GM10266 (cell line): ENCODE measurements around the gene PIBF1.
"Not testable (repeated sequence)": the region's sequence is repeated elsewhere in the genome, so short reads cannot be mapped to it uniquely, and the experiment has no call there.

Experiments
- DNase-seq: peaks from one replicate; pipeline ENCODE4 v3.0.0; 2012; ENCODE audit errors: extremely low spot score
- TF ChIP-seq, protein P1 (sequence below): IDR thresholded peaks from 2 replicates; pipeline ENCODE4 v1.5.1; 2012; ENCODE audit warnings: mild to moderate bottlenecking, low read depth; ENCODE audit not compliant: control insufficient read depth, insufficient read depth; ENCODE audit errors: missing control alignments

Gene PIBF1

DNA sequence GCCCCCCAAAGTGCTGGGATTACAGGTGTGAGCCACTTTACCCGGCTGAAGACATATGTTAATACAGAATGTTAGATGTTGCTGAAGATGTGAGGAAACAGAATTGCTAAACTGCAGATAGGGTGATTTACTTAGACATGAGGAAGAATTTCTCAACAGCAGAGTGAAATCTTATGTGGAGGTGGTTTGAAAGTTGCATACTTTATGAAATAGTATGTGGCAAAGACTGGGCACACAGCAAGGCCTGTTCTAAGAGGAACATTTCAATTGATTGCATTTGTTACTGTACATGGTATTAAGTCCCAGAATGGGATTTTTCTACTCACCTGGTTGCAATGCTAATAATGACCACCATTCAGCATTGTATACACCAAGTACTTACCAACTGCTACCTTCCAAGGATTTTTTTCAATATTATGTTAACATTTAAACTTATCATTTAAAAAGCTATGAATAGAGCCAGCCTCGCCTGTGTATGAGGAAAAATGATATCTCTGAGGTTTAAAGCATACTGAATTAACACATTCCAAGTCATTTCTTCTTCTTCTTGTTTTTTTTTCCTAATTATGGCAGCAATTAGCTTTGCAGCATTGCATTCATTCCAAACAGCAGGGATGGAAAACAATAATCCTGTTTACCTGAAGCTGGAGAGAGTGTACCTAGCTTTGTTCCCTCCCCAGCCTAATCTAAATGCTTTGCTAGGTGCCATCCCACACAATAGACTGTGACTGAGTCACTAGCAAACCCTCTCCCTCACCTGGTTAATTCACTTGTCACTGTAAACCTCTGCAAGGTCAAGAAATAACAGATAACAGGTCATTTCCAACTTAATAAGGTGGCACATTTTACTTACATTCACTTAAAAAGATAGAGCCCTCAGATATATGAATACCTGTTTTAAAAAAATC is 257.5 kb downstream of the PIBF1 start:
- TF ChIP-seq, protein P1, sequence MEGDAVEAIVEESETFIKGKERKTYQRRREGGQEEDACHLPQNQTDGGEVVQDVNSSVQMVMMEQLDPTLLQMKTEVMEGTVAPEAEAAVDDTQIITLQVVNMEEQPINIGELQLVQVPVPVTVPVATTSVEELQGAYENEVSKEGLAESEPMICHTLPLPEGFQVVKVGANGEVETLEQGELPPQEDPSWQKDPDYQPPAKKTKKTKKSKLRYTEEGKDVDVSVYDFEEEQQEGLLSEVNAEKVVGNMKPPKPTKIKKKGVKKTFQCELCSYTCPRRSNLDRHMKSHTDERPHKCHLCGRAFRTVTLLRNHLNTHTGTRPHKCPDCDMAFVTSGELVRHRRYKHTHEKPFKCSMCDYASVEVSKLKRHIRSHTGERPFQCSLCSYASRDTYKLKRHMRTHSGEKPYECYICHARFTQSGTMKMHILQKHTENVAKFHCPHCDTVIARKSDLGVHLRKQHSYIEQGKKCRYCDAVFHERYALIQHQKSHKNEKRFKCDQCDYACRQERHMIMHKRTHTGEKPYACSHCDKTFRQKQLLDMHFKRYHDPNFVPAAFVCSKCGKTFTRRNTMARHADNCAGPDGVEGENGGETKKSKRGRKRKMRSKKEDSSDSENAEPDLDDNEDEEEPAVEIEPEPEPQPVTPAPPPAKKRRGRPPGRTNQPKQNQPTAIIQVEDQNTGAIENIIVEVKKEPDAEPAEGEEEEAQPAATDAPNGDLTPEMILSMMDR: no peak
- DNase-seq: no peak

DNA sequence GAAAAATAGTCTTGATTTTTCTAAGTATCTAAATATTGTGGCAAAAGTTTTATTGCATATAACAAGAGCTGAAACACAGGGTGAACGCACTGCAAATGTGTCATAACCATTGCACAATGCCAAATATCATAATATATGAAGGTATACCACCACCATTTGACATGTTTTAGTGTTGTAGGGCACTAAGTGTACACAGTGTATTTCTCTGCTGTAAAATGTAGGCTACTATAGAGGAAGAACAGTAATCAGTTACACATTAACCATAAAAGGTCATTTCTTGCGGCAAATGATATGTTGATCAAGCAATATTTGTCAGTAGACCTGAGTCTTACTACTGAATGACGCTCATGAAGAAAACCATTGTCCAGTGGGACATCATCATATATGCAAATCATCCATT is 258.6 kb downstream of the PIBF1 start:
- TF ChIP-seq, protein P1: no peak
- DNase-seq: no peak

DNA sequence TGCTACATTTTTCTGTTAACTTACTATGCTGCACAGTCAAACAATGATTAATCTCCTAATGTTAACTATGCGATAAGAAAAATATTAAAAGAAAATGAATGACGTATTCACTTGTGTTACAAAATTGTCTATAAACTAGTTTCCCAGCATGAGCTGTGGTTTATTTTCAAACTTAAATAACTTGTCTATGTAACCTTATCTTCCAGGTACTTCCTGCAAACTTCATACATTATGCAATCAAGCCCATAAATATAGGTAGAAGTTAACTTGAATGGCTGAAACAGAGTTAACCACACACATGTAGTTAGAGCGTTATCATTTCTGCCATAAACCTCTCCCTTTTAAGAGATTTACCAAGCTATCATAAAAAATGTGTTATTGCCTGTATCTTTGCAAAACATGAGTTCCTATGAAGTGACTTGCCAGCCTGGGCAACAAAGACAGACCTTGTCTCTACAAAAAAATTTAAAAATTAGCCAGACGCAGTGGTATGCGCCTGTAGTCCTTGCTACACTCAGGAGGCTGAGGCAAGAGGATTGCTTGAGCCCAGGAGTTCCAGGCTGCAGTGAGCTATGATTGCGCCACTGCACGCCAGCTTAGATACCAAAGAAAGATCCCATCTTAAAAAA is 259.1 kb downstream of the PIBF1 start:
- no peak for DNase-seq
- TF ChIP-seq, protein P1: no peak

DNA sequence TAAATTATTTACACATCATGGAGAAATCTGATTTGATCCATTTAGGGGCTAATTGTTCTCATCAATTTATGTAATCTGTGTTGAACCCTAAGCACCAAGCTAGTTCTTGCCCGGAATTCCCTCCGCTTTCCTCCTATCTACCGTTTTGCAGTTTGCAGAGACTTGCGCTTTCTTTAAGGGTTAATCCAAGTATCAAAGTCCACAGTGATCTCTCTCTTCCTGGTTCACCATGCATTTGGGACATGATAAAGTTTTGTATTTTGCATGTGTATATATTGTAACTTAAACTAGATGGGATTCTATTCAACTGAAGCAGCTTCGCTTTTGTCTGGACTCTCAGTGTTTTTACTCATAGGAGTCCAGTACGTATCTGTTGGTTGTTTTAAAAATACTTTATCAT is 263.1 kb downstream of the PIBF1 start:
- no peak for DNase-seq

DNA sequence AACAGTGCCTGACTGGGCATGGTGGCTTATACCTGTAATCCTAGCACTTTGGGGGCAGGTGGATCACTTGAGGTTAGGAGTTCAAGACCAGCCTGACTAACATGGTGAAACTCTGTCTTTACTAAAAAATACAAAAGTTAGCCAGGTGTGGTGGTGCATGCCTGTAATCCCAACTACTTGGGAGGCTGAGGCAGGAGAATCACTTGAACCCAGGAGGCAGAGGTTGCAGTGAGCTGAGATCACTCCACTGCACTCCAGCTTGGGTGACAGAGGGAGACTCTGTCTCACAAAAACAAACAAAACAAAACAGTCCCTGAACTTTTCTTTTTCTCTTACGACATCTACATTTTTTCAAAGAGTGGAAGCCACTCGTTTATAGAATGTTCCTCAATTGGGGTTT is 266.7 kb downstream of the PIBF1 start:
- DNase-seq: not testable (repeated sequence)

More for the DNA sequence above, 263.1 kb downstream of the PIBF1 start:
- TF ChIP-seq, protein P1: no peak

DNA sequence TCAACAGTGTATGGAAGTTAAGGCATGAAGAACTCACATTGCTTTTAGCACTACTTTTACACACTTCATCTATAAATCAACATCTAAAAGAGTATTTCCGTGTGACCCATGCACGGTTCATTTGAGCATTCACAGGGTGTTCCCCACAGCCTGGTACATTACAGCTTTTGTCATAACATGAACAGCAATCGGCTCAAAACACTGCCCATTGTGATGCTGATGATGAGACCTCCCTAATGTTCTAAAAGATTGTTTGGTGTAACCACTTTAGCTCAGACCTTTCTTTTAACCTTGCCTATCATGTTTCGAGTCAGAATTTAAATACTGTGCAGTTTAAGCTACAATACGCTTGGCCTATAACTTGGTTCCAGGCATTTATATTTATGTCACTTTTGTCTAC is 272.8 kb downstream of the PIBF1 start:
- TF ChIP-seq, protein P1: no peak
- no peak for DNase-seq

DNA sequence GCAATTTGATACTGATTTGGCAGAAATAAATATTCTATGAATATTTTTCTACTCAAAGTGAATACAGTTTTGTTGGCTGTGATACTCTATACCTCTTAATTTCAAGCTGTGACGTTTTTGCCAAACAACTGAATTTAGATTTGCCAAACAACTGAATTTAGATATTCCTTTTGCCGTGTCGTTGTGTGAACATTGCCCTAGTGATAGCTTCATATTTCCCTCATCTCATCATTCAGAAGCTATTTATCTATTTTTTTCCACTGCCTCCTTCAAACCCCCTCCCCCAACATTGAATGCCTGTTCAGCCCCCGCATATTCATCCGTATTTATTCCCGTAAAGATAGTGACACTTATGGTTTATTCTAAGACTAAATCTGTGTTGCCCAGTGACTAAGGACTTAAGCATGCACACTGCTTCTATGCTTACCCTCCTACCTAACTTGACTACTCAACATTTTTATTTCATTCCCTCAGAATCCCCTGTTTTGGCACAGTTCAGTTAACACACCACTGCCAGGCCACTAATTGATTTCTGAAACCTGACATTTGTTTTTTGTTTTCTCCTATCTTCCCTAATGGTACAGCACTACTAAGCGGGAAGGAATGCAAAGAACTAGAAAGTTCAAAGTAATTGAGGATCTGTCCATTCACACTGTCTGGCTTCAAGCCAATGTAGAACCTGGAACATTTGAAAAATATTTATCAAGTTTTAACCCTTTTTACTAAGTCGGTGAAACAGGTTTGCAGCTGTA is 274.1 kb downstream of the PIBF1 start:
- TF ChIP-seq, protein P1: no peak
- no peak for DNase-seq
